Dermis blood vessel endothelial cell (primary cell): ENCODE results near the gene ATXN1. TPM values are rescaled to one million over a fixed set of nuclear protein-coding genes. Genes with fewer than 3 reads are reported as not detected.

ENCODE experiments used
- DNase-seq: peaks from one replicate; pipeline ENCODE4 v3.0.0; 2010
- total RNA-seq: library from RNA; depleted of rRNA; stranded (reverse); fragments of >200 nt; gene quantifications from 2 replicates; pipeline ENCODE4 v1.2.3, GENCODE V29; 2014

The ATXN1 gene
- total RNA-seq, 1 donor from 2014 or later = 15.3 TPM

DNA sequence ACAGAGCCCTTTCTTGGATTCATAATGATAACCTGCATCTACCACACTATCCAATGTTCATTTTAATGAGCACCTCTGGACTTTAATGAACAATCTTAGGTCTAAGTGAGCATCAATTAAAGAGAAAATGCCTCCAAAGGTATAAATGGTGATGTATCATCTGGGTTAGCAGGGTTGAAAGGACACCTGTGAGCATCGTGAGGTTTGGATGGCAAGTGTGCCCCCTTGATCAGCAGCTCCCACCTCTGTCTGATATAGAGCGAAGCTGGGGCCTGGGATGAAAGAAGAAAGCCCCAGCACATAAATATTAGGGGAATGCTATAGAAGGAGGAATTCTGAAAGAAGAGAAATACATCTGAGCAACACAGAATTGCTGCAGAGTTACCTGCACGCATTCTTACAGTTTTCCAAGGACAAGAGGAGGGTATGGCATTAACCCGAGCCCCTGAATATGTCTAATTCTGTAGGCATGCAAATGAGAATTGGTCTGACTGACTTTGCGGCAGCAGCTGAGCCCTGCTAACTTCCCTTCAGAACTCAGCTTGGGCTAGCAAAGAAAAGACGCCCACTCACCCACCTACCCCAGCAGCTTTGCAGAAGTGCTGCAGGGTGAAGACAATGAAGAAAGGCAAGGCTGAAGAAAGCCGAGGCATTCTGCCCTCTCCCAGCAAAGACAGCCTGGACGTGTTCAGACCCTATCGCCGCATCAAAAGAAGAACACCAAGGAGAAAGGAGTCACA lies 386.6 kb downstream of the ATXN1 start:
- DNase-seq = no peak

DNA sequence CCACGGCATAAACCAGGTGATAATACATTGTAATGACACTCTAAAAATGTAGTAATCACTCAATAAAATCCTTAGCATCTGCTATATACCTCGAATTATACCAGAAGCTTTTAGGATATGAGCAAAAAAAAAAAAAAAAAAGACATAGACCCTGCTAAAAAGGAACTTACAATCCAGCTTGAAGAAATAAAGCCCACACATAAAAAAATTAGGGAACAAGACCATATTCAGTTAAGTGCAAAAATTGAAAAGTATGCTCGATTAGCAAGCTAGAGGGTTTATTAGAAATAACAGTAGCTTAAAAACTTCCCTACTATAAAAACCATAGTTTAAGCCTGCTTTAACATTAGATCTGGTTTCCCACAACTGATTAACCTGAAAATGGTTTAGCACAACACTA lies 387.2 kb downstream of the ATXN1 start:
- DNase-seq = no peak

DNA sequence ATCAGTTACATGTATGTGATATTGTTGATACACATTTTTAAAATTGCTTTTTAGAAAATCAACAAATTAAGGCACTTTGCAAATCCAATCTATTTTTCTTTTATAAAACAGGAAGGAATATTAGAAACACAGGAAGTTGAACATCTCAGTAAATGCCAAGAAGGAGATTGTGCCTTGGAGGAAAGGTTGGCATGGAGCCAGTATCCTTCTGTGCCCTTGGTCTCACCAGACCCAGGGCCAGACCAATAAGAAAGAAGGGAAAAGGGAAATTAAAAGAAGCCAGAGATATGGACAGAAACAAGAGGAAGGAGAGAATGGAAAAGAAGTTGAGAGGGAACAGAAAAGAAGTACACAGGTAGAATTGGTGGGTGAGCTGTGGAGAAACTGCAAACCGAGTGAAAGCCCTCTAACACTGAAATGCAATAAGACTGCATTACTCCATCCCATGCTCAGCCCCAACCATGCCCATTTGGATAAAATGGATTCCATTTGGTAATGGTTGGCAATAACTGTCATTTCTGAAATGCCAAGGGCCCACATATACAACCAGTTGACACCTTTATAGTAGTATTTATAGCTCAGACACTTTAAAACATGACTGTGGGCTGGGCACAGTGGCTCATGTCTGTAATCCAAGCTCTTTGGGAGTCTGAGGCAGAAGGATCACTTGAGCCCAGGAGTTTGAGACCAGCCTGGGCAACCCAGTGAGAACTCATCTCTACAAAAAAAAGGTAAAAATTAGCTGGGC lies 389.1 kb downstream of the ATXN1 start:
- DNase-seq = peak; percentile 73

DNA sequence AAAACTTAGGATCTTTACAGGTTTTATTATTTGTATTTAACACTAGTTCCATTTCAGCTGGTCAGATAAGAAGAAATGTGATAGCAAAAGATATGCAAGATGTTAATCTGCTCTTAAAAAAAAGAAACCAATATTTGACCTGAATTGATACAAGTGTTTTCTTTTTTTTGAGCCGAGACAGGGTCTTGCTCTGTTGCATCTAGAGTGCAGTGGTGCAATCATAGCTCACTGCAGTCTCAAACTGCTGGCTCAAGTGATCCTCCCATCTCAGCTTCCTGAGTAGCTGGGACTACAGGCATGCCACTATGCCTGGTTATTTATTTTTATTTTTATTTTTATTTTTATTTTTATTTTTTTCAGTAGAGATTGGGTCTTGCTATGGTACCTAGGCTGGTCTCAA lies 389.9 kb downstream of the ATXN1 start:
- no peak for DNase-seq

DNA sequence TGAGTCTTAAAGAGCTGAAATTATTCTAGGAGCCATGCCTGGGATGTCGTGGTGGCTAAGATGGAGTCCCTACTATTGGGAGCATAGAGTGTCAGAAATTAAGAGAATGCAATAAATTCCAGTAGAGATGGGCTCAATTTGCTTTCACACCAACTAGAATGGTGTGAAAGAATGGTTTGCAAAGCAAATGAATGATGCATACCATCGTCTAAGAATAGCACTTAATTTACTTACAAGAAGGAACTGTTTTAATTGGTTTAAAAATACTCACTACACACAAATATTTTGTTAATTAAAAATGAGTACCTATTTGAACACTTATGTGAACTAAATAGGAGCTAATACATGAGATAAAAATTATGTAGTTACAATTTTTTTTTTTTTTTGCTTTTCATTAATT lies 390.3 kb downstream of the ATXN1 start:
- DNase-seq = no peak

DNA sequence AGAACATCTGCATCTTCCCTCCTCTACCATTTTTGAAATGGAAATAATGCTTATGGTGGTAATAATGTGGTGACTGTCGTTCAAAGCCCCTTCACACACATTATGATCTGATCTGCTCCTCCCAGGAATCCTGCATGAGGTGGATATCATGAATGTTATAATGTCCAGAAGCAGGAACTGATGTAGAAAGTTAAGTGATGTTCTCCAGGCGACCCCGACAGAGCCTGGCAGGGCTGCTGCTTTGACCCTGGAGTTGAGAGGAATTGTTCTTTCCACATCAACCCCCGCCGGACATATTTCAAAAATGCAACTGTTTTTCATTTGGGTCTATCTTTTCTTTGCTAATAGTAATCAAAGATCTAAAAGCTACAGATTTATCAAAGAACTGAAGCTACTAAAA lies 391.3 kb downstream of the ATXN1 start:
- DNase-seq = no peak

DNA sequence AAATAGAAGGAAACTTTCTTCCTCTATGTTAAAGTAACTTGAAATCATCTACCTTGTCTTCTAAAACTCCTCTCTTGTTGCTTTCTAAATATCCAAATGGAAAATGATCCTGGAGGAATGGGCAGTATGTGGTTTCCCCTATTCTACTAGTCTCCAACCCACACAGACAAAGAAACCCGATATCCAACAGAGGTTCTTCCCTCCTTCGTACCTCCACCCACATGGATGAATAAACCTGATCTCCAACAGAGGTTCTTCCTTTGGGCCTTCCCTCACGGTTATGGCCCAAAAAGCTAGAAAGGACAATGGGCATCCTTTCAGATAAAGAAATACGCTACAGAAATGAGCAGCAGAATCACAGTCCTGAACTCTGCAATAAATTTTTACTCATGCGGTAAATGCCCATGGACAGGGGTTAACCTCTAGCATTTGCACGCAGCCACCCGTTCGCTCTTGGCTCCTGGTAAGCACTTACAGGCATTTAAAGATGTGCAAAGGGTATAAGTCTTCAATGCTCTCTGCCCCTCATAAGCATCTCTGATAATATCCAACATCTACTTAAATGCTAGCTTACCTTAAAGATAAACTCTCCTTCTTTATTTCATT lies 392.0 kb downstream of the ATXN1 start:
- DNase-seq = no peak

DNA sequence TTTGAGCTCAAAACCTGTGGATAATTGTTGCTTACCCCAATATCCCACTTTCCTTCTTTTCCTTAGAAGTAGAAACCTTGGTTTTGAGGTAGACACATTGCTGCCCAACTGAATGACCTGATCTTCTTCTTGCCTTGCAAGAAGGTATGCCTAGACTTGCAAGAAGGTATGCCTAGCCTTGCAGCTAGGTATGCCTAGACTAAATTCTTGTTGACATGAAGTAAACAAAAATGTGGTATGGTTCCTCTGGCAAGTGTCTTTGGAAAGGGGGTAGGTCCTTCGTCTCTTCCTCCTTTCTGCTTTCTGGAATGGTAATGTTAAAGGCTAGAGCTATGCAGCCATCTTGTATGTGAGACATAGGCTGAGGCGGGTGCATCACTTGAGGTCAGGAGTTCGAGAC lies 393.7 kb downstream of the ATXN1 start:
- DNase-seq = no peak

DNA sequence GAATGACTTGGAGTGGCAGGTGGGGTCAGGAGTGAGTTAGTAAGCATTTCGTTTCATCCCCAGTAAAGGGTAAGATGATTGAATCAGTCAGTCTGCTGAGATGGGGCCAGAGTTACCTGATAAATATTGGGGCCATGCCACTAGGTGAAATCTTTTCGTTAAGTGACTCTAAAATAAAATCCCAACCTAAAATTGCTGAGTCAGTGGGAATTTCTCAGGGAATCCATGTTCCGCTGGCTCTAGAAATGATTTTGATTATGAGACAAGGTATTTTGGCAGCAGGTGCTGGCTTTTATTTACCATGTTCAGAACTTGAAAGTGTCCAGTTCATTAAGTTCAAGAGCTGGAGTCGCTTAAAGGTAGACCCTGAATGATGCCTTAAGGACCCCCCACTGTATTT lies 397.5 kb downstream of the ATXN1 start:
- DNase-seq = no peak

DNA sequence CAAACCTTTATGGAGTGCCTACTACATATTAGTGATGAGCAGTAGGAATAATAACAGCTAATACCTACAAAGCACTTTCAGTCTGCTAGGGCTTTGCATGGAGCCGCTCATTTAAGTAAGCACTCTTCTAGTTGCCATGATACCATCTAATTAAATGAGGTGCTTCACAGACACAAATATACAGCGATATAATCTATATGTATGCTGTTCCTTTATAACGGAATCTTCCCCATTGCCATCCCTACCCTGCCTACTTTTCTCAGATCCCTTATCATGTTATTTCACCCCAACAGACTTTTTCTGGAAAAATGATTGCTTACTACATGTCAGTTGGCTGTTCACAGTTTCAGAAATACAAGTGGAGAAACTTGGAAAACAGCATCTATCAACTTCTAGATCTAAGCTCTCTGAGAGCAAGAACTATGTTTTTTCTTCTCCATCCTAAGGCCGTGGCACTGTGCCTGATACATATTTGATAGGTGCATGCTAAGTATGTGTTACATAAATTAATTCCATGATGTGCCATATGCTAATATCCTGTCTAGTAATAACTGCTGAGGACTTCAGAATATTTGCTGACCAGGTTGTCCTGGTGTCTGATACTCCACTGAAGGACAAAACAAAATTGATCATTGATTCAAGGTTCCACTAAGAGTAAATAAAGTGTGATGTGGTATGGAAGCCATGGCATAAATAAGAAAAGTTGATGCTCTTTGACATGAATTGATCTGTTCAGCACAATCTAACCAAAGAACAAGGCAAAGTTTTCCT lies 398.3 kb downstream of the ATXN1 start:
- DNase-seq = no peak

DNA sequence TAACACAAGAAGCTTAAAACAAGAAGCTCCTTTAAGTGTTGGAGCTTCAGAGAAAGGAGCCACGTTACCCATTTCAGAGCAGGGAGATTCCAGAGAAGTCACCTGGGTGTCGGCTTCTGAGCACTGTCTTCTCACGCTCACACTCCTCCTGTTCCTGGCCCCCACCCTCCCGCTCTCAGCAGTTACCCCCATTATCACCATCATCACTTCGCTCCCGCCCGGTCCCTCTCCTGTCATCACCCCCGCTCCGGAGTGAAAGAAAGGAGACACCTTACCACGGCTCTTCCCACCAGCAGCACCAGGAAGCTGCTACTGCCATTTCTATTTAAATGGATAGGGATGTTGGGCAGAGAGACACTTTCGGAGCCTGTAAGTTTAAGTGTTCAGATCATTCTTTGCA lies 399.0 kb downstream of the ATXN1 start:
- DNase-seq = no peak

DNA sequence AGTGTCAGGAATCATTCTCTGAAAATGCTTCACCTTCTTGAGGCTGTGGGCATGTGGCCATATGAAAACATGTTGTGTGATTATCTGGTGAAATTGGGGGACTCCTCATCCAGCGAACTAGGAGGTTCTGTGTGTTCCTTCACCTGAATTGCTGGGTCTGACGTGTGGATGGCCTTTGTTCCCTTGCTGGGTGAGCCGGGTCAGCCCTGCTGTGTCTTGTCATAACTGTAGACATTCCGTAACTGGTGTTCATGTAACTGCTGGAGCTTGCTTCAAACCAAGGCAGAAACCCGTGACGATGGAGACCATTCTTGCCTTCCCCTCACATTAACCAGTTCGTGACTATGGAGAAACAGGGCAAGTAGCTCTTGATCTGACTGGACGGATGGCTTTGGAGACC lies 399.4 kb downstream of the ATXN1 start:
- no peak for DNase-seq

DNA sequence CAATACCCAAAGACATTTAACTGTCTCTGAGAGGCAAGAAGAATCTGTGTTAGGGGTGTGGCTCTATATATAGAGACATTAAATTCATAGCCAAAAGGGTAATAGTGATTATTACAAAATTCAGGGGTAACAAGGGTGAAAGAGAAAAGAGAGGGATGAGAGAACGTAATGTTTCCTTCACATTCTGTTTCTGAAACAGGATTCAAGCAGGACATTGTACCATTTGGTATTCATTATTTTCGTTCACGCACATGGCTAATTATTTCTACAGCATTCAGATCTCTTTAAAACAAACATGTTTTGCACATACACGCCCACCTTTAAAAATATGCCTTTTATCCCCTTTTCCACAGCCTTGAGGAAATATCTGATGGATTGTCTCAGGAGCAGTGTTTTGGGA lies 400.1 kb downstream of the ATXN1 start:
- no peak for DNase-seq

DNA sequence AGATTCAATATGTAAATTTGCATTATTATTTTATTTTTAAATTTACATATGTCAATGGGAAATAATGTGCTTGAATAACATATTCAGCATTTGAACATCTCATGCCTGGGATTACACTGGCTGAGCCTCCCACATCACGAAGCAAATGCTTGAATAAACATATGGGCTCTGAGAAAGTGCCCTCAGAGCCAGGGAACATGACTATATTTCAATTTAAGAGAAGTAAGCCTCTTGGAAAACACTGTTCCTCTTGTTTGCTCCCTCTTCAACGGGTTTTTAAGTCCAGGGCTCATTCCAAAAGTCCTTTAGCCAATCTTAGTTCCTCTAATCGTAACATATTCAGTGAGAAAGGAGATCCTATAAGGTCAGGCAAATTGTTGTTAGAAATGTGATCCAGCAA lies 400.9 kb downstream of the ATXN1 start:
- no peak for DNase-seq

DNA sequence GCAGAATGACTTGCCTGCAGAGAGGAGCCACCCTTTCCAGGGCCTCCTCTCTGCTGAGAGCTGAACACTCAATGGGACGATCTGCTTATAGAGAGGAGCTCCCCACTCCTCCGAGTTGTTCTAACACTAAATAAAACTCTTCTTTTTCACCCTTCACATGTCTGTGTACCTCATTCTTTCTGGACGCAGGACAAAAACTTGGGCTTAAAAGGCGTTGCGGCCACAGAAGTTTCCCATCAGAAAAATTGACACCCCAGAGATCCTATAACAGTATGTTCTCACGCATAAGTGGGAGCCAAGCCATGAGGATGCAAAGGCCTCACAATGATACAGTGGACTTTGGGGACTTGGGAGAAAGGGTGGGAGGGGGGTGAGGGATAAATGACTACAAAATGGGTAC lies 401.7 kb downstream of the ATXN1 start:
- no peak for DNase-seq

DNA sequence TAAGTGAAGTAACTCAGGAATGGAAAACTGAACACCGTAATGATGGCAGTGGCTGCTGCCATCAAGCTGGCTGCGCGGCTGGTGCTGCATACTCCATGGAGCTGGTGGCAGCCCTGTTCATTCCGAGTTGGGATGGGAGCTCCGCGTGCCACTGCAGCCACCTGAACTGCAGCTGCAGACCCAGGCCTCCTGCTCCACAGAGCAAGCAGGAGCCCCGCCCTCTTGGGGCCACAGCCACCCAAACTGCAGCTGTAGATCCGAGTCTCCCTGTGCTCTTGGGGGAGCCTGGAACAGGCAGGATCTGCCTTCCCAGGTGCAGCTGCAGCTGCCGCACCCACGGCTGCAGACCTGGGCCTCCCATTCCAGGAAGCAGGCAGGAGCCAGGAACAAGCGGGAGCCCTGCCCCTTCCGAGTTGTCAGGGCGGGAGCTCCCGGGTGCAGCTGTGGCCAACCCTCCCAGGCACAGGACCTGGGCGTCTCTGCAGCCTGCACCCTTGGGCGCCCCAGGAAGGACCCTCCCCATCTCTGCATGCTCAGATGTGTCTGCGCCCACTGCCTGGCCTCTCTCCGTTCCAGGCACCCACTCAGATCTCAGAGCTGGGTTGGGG lies 402.6 kb downstream of the ATXN1 start:
- DNase-seq = no peak

DNA sequence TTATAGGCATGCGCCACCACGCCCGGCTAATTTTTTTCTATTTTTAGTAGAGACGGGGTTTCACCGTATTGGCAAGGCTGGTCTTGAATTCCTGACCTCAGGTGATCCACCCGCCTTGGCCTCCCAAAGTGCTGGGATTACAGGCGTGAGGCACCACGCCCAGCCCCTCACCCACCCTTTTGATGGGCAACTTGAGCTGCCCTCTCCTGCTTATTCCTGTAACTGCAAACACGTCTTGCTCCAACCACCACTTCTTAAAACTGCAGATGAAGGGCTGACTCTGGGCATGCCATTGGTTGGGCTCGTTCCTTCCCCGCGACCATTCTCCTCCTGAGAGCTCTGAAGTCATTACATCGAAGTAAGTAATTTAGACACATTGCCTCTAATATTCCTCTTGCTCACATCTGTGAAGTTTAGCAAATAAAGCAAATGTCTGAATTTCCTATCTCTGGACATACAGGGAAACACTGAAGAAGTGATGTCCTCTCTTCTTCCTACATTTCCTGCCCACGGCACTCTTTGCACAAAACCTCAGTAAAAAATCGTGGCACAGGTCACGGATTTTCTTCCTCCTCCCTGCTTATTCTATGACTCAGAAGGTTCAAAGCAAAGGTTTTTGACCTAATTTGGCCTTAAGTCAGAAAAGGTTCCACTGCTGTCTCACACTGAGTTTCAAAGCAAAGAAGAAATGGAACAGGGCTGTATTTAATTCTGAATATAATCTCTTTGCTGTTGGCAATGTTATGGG lies 405.4 kb downstream of the ATXN1 start:
- DNase-seq = peak; percentile 41

DNA sequence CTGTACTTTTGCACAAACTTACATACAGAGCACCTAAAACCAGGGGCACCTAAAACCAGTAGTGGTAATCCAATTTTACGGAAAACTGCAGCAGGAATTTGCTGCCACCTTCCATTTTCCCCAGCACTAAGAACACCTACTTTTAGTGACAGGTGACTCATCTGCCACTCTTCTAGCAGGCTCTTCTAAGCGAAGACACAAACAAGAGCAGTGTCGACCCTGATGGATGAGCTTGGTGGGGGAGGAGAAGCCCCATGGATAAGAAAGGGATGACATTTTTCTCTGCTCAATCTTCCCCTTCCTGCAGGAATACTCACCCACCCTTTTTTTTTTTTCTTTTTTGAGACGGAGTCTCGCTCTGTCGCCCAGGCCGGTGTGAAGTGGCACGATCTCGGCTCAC lies 406.0 kb downstream of the ATXN1 start:
- no peak for DNase-seq

DNA sequence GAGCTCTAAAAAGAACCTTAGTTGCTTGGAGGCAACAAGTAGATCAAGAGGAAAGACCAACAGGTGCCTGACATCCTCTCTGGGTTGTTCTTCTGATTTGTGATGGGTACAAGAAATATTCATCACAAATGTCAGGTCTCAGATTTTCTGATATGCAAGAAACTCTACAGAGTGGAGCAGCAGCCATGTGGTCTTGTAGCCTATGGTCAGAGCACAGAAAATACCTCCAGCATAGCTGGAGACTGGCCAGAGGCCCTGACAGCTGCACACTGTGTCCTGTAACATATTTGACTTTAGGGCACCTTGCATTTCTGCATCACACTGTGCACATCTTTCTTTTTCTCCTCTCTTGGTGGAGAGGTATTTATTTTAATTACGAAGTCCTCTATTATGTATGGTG lies 406.6 kb downstream of the ATXN1 start:
- no peak for DNase-seq

DNA sequence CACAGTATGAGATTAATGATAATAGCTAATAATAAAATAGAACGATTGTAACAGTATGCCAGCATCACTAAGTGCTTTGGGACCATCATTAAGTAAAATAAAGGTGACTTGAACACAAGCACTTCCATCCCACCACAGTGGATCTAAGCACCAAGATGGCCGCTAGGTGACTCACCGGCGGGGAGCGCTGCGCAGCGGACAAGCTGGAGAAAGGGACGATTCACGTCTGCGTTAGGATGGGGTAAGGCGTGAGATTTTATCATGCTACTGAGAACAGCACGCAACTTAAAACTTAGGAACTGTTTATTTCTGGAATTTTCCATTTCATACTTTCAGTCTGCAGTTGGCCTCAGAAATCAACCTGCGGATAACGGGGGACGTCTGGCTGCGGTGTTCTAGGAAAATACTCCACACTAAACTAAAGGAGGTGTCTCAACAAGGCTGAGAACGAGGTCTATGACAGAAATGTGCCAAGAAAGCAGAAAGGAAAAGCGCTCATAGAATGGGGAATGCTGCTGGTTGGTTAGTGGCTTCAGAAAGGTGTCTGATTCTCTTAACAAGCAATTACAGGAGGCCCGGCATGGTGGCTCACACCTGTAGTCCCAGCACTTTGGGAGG lies 408.3 kb downstream of the ATXN1 start:
- DNase-seq = no peak

DNA sequence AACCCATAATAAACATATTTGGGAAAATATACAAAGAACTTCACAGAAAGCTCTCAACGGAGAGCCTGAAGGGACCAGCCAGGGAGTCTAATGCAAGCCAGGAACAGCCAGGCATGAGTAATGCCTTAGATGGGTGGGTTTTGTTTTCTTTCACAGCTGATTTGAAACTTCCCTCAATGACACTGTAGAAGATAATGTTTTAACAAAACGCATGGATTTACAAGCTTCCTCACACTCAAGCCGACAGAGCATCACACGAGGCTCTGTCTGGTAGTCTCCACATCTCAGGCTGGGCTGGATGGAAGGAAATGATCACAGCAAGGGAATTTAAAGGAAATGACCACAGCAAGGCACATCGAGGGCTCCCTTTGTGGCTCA lies 409.0 kb downstream of the ATXN1 start:
- peak; percentile 69 for DNase-seq

DNA sequence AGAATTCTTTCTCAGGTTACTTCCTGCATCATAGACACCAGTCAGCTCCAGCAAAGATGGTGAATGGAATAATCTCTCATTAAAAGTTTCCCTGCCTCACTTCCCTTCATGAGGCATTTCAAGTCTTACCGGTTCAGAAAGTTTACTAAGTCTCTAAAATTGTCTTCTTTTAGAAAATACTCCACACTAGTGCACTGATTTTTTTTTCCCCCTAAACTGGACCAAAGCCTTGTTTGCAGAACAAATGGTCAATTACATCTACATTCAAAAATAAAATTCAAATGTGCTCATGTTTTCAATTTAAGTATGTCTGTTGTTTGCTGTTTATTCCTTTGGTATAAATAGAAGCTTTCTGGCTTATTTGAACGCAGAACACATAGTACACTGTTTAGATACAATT lies 411.7 kb downstream of the ATXN1 start:
- no peak for DNase-seq
